Trophoblast cell (in vitro differentiated cells and primary cell): ENCODE data around the gene ABCB8.

ENCODE experiments used
- DNase-seq, 2 donors: peaks; one replicate each; pipeline ENCODE4 v3.0.0-alpha.2; 2016
- H2AFZ ChIP-seq: 2 replicates; pipeline ENCODE4 v1.6.1; 2013; ENCODE audit warnings: low read length, moderate library complexity, mild to moderate bottlenecking; ENCODE audit not compliant: insufficient read depth, poor library complexity
- H2AK5ac ChIP-seq: 2 replicates; pipeline ENCODE4 v1.6.1; 2013; ENCODE audit warnings: mild to moderate bottlenecking, low read length
- H2BK120ac ChIP-seq: 2 replicates; pipeline ENCODE4 v1.6.1; 2013; ENCODE audit warnings: low read length, mild to moderate bottlenecking, moderate library complexity; ENCODE audit not compliant: insufficient read depth, poor library complexity
- H2BK12ac ChIP-seq: 2 replicates; pipeline ENCODE4 v1.6.1; 2013; ENCODE audit warnings: mild to moderate bottlenecking, low read length, moderate library complexity
- H2BK5ac ChIP-seq: 2 replicates; pipeline ENCODE4 v1.6.1; 2013; ENCODE audit warnings: low read length, low read depth, moderate library complexity, mild to moderate bottlenecking; ENCODE audit not compliant: poor library complexity
- H3K14ac ChIP-seq: 2 replicates; pipeline ENCODE4 v1.6.1; 2013; ENCODE audit warnings: mild to moderate bottlenecking, low read length
- H3K18ac ChIP-seq: 2 replicates; pipeline ENCODE4 v1.6.1; 2013; ENCODE audit warnings: mild to moderate bottlenecking, low read length
- H3K23ac ChIP-seq: 2 replicates; pipeline ENCODE4 v1.6.1; 2013; ENCODE audit warnings: low read length
- H3K27ac ChIP-seq: 2 replicates; pipeline ENCODE4 v1.5.1; 2013; ENCODE audit warnings: low read depth, mild to moderate bottlenecking, inconsistent platforms, low read length, moderate library complexity
- H3K27me3 ChIP-seq: 2 replicates; pipeline ENCODE4 v1.6.1; 2013; ENCODE audit warnings: inconsistent platforms, mild to moderate bottlenecking, low read length, moderate library complexity; ENCODE audit not compliant: insufficient read depth
- H3K36me3 ChIP-seq, 2 experiments: 1 replicate in 1 of 2; 2 replicates in 1 of 2; pipeline ENCODE4 v1.6.1; 2013; ENCODE audit warnings: low read length in 2 of 2, mild to moderate bottlenecking in 2 of 2, moderate library complexity in 1 of 2; ENCODE audit not compliant: insufficient read depth in 2 of 2, control insufficient read depth in 1 of 2
- H3K4ac ChIP-seq: 2 replicates; pipeline ENCODE4 v1.6.1; 2013; ENCODE audit warnings: low read depth, mild to moderate bottlenecking, low read length, moderate library complexity
- H3K4me1 ChIP-seq, 2 experiments: 1 replicate in 1 of 2; 2 replicates in 1 of 2; pipeline ENCODE4 v1.6.1; 2013; ENCODE audit warnings: low read length in 2 of 2, mild to moderate bottlenecking in 2 of 2, moderate library complexity in 1 of 2; ENCODE audit not compliant: insufficient read depth in 2 of 2, control insufficient read depth in 1 of 2
- H3K4me2 ChIP-seq: 2 replicates; pipeline ENCODE4 v1.6.1; 2013; ENCODE audit warnings: inconsistent platforms, mild to moderate bottlenecking, low read length, moderate library complexity
- H3K4me3 ChIP-seq: 2 replicates; pipeline ENCODE4 v1.5.1; 2013; ENCODE audit warnings: mild to moderate bottlenecking, low read depth, low read length, inconsistent platforms
- H3K79me1 ChIP-seq: one replicate; pipeline ENCODE4 v1.6.1; 2013; ENCODE audit warnings: low read length
- H3K79me2 ChIP-seq: 2 replicates; pipeline ENCODE4 v1.6.1; 2013; ENCODE audit warnings: low read length, mild to moderate bottlenecking; ENCODE audit not compliant: control insufficient read depth, insufficient read depth, poor library complexity
- H3K9ac ChIP-seq: 2 replicates; pipeline ENCODE4 v1.6.1; 2013; ENCODE audit warnings: mild to moderate bottlenecking, low read length
- H3K9me3 ChIP-seq: 2 replicates; pipeline ENCODE4 v1.6.1; 2013; ENCODE audit warnings: low read depth, mild to moderate bottlenecking, control low read depth, inconsistent platforms, low read length; ENCODE audit not compliant: insufficient read depth
- H4K12ac ChIP-seq: 2 replicates; pipeline ENCODE4 v1.6.1; 2013; ENCODE audit warnings: low read depth, mild to moderate bottlenecking, low read length, moderate library complexity
- H4K8ac ChIP-seq: 2 replicates; pipeline ENCODE4 v1.6.1; 2013; ENCODE audit warnings: low read depth, mild to moderate bottlenecking, low read length, moderate library complexity
- H4K91ac ChIP-seq: one replicate; pipeline ENCODE4 v1.6.1; 2013; ENCODE audit warnings: low read depth, mild to moderate bottlenecking, low read length, moderate library complexity
- WGBS: extraction: QIAGEN DNeasy Blood & Tissue Kit; methylation state at CpG from one replicate; pipeline ENCODE4 v1.1.7; 2013; ENCODE audit warnings: missing lambda C conversion rate; ENCODE audit not compliant: insufficient read length, insufficient coverage; ENCODE audit errors: extremely low coverage; 5-methylcytosine and 5-hydroxymethylcytosine counted together

ABCB8 gene

GRCh38 chr7:151012911-151013347 is 15.3 kb upstream of the ABCB8 start:
- no peaks in the 10 kb centered on the region for H3K27me3 ChIP-seq
- no peak overlapping the region for H3K4ac ChIP-seq
- peaks cover 10% of the 10 kb centered on the region for H3K79me1 ChIP-seq
- H3K14ac ChIP-seq = no peak overlapping the region
- no peak overlapping the region for H4K12ac ChIP-seq
- H3K36me3 ChIP-seq = no peaks in the 10 kb centered on the region
- peak overlapping the region; percentile 16 for H2BK12ac ChIP-seq
- peaks cover 4% of the 10 kb centered on the region for H3K9me3 ChIP-seq
- no peak overlapping the region for H3K27ac ChIP-seq
- no peak overlapping the region for H3K18ac ChIP-seq
- peak overlapping the region; percentile 37 for H3K4me3 ChIP-seq
- peak overlapping the region; percentile 28 for H3K4me2 ChIP-seq
- H3K23ac ChIP-seq = no peak overlapping the region
- H4K91ac ChIP-seq = no peak overlapping the region
- H4K8ac ChIP-seq = no peak overlapping the region
- H3K4me1 ChIP-seq = peaks cover 23 to 32% of the 10 kb centered on the region in 2 experiments
- no peak overlapping the region for H2BK120ac ChIP-seq
- H2AFZ ChIP-seq = peak overlapping the region; percentile 10
- no CpG with 5 or more reads among the region's 23 CpGs for WGBS
- no peak overlapping the region for H2AK5ac ChIP-seq
- H3K9ac ChIP-seq = no peak overlapping the region
- peak; percentile 65 to 79 for DNase-seq
- H3K79me2 ChIP-seq = no peaks in the 10 kb centered on the region
- H2BK5ac ChIP-seq = no peak overlapping the region

GRCh38 chr7:151013356-151013732 is 14.9 kb upstream of the ABCB8 start:
- Histone ChIP-seq H3K27ac (no peak overlapping the region), H3K79me2 (no peaks in the 10 kb centered on the region)

GRCh38 chr7:151013733-151014497 is 14.3 kb upstream of the ABCB8 start:
- no peaks in the 10 kb centered on the region for H3K79me2 ChIP-seq
- no CpG with 5 or more reads among the region's 55 CpGs for WGBS
- DNase-seq = peak; percentile 87 to 94
- peak overlapping the region; percentile 0 for H2AFZ ChIP-seq
- H2BK5ac ChIP-seq = no peak overlapping the region
- peak overlapping the region; percentile 9 for H4K12ac ChIP-seq
- peak overlapping the region; percentile 10 for H4K91ac ChIP-seq
- H3K4me1 ChIP-seq = peaks cover 27 to 33% of the 10 kb centered on the region in 2 experiments
- peaks cover 7% of the 10 kb centered on the region for H3K27me3 ChIP-seq
- no peak overlapping the region for H3K9ac ChIP-seq
- H3K36me3 ChIP-seq = no peaks in the 10 kb centered on the region
- peak overlapping the region; percentile 39 for H4K8ac ChIP-seq
- H3K9me3 ChIP-seq = peaks cover 4% of the 10 kb centered on the region
- no peak overlapping the region for H2BK120ac ChIP-seq
- H3K4me2 ChIP-seq = peak overlapping the region; percentile 52
- H3K4me3 ChIP-seq = peak overlapping the region; percentile 59
- no peak overlapping the region for H3K27ac ChIP-seq
- H2BK12ac ChIP-seq = no peak overlapping the region
- H3K79me1 ChIP-seq = peaks cover 10% of the 10 kb centered on the region
- H3K18ac ChIP-seq = peak overlapping the region; percentile 27
- no peak overlapping the region for H2AK5ac ChIP-seq
- no peak overlapping the region for H3K23ac ChIP-seq
- H3K14ac ChIP-seq = no peak overlapping the region
- H3K4ac ChIP-seq = no peak overlapping the region

More at GRCh38 chr7:151013356-151013732, 14.9 kb upstream of the ABCB8 start:
- H2AK5ac ChIP-seq = no peak overlapping the region
- H3K18ac ChIP-seq = no peak overlapping the region
- whole genome bisulfite sequencing = no CpG with 5 or more reads among the region's 26 CpGs
- DNase-seq = no peak
- no peak overlapping the region for H2BK5ac ChIP-seq
- peak overlapping the region; percentile 10 for H2AFZ ChIP-seq
- H3K14ac ChIP-seq = no peak overlapping the region
- H2BK12ac ChIP-seq = no peak overlapping the region
- H3K4me2 ChIP-seq = peak overlapping the region; percentile 28
- H4K8ac ChIP-seq = no peak overlapping the region
- H3K23ac ChIP-seq = no peak overlapping the region
- no peak overlapping the region for H4K91ac ChIP-seq
- peaks cover 24 to 33% of the 10 kb centered on the region in 2 experiments for H3K4me1 ChIP-seq
- H3K79me1 ChIP-seq = peaks cover 10% of the 10 kb centered on the region
- no peak overlapping the region for H3K4ac ChIP-seq
- peaks cover 4% of the 10 kb centered on the region for H3K9me3 ChIP-seq
- peak overlapping the region; percentile 37 for H3K4me3 ChIP-seq
- H3K27me3 ChIP-seq = peaks cover 1% of the 10 kb centered on the region
- no peaks in the 10 kb centered on the region for H3K36me3 ChIP-seq
- no peak overlapping the region for H4K12ac ChIP-seq
- H3K9ac ChIP-seq = no peak overlapping the region
- H2BK120ac ChIP-seq = no peak overlapping the region

GRCh38 chr7:151014950-151015349 is 13.3 kb upstream of the ABCB8 start:
- no peak overlapping the region for H4K8ac ChIP-seq
- no peak overlapping the region for H3K27ac ChIP-seq
- H4K91ac ChIP-seq = no peak overlapping the region
- H3K9me3 ChIP-seq = peaks cover 4% of the 10 kb centered on the region
- H3K4ac ChIP-seq = no peak overlapping the region
- H3K4me3 ChIP-seq = no peak overlapping the region
- peaks cover 15% of the 10 kb centered on the region for H3K27me3 ChIP-seq
- no CpG with 5 or more reads among the region's 8 CpGs for WGBS
- H3K23ac ChIP-seq = no peak overlapping the region
- peaks cover 37 to 38% of the 10 kb centered on the region in 2 experiments for H3K4me1 ChIP-seq
- H3K14ac ChIP-seq = no peak overlapping the region
- no peak for DNase-seq
- H3K79me2 ChIP-seq = no peaks in the 10 kb centered on the region
- no peak overlapping the region for H3K9ac ChIP-seq
- H4K12ac ChIP-seq = no peak overlapping the region
- H2BK12ac ChIP-seq = no peak overlapping the region
- no peaks in the 10 kb centered on the region for H3K36me3 ChIP-seq
- no peak overlapping the region for H3K4me2 ChIP-seq
- no peak overlapping the region for H2AFZ ChIP-seq
- H2AK5ac ChIP-seq = no peak overlapping the region
- no peak overlapping the region for H2BK120ac ChIP-seq
- peaks cover 10% of the 10 kb centered on the region for H3K79me1 ChIP-seq
- H2BK5ac ChIP-seq = no peak overlapping the region
- H3K18ac ChIP-seq = no peak overlapping the region
